ENCODE data around the gene SARS1.

GRCh38 chr1:109167001-109167506 lies 46.7 kb upstream of the SARS1 start:
- TF ChIP-seq GATA2 (IDR thresholded peaks at IDR 0.05; ENCODE audit: low read depth, low read length) (no peak), GATA3 (IDR thresholded peaks at IDR 0.05; ENCODE audit: low read depth, low read length) (no peak)

All from SH-SY5Y (cell line).